ENCODE results near the gene TNRC6C. TPM values are rescaled to one million over a fixed set of nuclear protein-coding genes. Genes with fewer than 3 reads are reported as not detected.

TNRC6C gene, protein sequence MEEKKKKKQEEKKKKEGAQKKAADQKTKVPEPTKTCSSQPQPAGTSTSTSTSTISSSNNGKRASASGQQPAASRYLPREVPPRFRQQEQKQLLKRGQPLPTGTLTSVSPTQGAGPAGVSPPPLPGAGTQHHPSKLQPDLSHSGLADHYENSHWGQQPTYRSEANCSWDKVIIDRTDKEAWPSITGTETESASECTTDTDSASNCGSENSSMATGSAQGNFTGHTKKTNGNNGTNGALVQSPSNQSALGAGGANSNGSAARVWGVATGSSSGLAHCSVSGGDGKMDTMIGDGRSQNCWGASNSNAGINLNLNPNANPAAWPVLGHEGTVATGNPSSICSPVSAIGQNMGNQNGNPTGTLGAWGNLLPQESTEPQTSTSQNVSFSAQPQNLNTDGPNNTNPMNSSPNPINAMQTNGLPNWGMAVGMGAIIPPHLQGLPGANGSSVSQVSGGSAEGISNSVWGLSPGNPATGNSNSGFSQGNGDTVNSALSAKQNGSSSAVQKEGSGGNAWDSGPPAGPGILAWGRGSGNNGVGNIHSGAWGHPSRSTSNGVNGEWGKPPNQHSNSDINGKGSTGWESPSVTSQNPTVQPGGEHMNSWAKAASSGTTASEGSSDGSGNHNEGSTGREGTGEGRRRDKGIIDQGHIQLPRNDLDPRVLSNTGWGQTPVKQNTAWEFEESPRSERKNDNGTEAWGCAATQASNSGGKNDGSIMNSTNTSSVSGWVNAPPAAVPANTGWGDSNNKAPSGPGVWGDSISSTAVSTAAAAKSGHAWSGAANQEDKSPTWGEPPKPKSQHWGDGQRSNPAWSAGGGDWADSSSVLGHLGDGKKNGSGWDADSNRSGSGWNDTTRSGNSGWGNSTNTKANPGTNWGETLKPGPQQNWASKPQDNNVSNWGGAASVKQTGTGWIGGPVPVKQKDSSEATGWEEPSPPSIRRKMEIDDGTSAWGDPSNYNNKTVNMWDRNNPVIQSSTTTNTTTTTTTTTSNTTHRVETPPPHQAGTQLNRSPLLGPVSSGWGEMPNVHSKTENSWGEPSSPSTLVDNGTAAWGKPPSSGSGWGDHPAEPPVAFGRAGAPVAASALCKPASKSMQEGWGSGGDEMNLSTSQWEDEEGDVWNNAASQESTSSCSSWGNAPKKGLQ (N-terminal part only)
- 0.87 and 1.5 TPM in 2 replicates for total RNA-seq

DNA sequence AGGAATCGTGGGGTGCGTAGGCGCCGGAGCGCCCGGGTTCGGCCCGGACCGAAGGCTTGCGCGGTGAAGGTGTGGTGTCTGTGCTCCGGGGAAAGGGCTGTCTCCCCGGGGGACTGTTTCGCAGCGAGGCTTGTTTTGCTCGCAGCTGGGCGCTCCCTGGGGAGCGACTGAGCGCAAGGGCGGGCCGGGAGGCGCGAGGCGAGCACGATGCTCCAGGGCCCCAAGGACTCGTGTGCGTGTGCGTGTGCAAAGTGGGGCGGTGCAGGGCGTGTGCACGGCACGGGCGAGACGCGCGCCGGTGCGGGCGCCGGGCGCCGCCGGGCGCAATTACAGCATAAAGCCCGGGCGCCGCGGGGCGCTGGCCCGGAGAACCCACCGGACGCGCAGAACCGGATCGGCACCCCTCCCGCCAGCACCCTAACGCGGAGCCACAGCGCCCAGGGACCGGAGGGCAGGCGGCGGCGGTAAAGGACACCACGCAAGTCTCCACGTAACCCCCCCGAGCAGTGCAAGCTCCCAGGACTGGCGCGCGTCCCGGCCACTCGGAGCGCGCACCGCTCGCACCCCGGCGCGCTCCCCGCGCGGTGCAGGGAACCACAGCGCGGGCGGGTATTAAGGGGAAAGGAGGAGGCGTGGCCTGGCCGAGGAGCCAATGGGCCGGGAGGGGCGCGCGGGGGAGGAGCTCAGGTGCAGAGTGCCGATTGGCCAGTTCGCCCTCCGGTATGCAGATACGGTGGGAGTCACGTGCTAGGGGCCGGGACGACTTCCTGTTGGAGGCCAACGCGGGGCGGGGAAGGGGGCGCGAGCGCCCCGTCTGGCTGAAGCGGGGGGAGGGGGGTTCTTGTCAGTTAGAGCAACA, at the start of gene TNRC6C:
Gene TNRC6C, plus strand, starts transcription at position 847 of the 859 bp plus-strand sequence. CDS start 45,504 bp downstream, outside the sequence.

DNA sequence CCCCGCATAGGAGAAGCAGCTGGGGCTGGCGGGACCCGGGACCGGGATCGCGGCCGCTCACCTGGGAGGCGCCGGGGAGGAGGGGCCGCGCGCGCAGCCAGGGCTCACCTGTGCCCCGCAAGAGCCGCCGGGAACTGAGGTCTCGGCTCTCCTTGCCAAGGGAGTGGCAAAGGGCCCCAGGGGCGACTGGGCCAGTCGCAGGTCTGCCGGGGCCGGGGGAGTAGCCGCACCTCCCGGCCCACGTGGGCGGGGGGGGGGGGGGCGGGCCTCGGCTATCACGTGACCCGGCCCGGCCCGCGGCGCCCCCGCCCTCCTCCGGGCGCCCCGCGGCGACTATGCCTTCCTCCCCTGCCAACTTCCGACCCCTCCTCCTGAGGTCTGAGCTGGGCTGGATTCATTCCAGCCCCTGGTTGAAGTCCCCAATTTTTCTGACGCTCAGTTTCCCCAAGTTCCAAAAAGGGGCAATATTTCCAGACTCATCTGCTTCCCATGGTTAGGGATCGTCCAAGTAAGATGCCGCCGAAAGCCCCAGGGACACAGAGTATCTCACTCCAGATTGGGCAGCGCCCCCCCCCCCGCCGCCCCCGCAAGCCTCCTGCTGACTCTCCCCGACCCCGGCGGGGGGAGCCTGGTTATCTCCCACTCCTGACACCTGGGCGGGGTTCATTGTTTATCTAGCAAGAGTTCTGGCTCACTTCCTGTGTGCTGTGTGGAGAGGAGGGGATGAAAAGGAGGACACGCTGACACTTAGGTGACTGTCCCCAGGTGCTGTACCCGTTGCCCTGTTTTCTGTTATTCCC, 170.2 kb downstream of the TNRC6C start, which contains the start of gene TMC6:
Gene TMC6, minus strand, starts transcription at position 205 of the 800 bp plus-strand sequence. CDS start 1,923 bp downstream, outside the sequence.

DNA sequence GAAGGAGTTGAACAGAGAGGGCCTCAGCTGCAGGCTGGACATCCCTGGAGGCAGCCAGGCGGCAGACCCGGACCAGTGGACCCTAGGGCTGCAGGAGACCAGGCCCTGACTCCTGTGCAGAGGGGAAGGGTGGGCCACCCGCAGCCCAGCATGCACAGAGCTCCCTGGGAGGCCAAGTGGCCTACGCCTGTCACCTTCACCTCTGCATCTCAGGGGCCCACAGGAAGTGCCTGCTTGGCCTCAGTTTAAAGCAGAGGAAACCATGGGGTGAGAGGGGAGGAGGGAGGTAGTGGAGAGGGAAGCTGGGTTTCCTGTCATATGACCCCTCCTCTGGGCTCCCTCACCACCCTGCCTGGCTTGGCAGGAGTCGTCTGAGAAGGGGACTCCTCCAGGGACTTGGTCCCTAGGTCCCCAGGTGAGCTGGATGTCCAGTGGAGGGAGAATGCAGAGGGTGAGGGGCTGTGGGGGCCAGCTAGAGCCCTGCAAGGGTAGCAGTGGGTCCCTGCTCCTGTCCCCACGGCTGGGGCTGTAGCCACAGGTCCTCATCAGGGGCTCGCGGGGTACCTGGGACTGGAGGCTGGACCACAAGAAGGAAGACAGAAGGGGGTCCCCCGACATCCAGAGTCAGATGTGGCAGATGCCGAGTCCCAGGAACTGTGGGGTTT, 172.1 kb downstream of the TNRC6C start, which contains the start of gene TMC8:
Gene TMC8, plus strand, starts transcription at position 335 of the 665 bp plus-strand sequence. CDS start 818 bp downstream, outside the sequence.

Other genes starting within 250 kb of the TNRC6C start
- 34.8 and 82.6 TPM in 2 replicates for gene TMC6, start 170.1 kb downstream of the TNRC6C start, total RNA-seq
- gene TMC8, start 172.1 kb downstream of the TNRC6C start, total RNA-seq = 0.08 TPM in 1 of 2 replicates, not detected in the other
- gene C17orf99, start 187.7 kb downstream of the TNRC6C start, total RNA-seq = not detected in 2 replicates
- 35.1 and 52.7 TPM in 2 replicates for gene SYNGR2, start 209.9 kb downstream of the TNRC6C start, total RNA-seq
- gene TK1, start 228.3 kb downstream of the TNRC6C start, total RNA-seq = 56.5 and 150 TPM in 2 replicates
- gene AFMID, start 228.7 kb downstream of the TNRC6C start, total RNA-seq = 18.4 and 43.5 TPM in 2 replicates